Measurements from ENCODE around the gene NPR2.

Gene NPR2

GRCh38 chr9:35835766-35836165 is 44.4 kb downstream of the NPR2 start:
- no peak overlapping the region for H3K4me3 ChIP-seq (ENCODE audit: low read depth in 1 of 2, low read length in 2 of 2)
- H3K4me2 ChIP-seq (ENCODE audit: insufficient read depth, low read length): no peak overlapping the region
- H4K20me1 ChIP-seq (ENCODE audit: insufficient read depth, low read length): no peaks in the 10 kb centered on the region
- H3K27me3 ChIP-seq (ENCODE audit: insufficient read depth, low read length, poor library complexity): no peaks in the 10 kb centered on the region
- H3K4me1 ChIP-seq (ENCODE audit: insufficient read depth, low read length): peaks cover 7% of the 10 kb centered on the region
- H3K79me2 ChIP-seq (ENCODE audit: insufficient read depth, low read length): no peaks in the 10 kb centered on the region
- H3K36me3 ChIP-seq (ENCODE audit: insufficient read depth, low read length): no peaks in the 10 kb centered on the region
- no peak overlapping the region for H3K9ac ChIP-seq (ENCODE audit: low read depth, low read length)
- H2AFZ ChIP-seq (ENCODE audit: low read depth, low read length): no peak overlapping the region
- ATAC-seq (ENCODE audit: insufficient read depth, low read depth) (no peak), DNase-seq (no peak)
- H3K27ac ChIP-seq (ENCODE audit: low read length): no peak overlapping the region
- H3K9me3 ChIP-seq (ENCODE audit: insufficient read depth, low read length, severe bottlenecking): no peaks in the 10 kb centered on the region
- TF ChIP-seq EZH2 (IDR thresholded peaks at IDR 0.05; ENCODE audit: borderline replicate concordance, low read depth, low read length, severe bottlenecking): no peak
- TF ChIP-seq, protein P1, sequence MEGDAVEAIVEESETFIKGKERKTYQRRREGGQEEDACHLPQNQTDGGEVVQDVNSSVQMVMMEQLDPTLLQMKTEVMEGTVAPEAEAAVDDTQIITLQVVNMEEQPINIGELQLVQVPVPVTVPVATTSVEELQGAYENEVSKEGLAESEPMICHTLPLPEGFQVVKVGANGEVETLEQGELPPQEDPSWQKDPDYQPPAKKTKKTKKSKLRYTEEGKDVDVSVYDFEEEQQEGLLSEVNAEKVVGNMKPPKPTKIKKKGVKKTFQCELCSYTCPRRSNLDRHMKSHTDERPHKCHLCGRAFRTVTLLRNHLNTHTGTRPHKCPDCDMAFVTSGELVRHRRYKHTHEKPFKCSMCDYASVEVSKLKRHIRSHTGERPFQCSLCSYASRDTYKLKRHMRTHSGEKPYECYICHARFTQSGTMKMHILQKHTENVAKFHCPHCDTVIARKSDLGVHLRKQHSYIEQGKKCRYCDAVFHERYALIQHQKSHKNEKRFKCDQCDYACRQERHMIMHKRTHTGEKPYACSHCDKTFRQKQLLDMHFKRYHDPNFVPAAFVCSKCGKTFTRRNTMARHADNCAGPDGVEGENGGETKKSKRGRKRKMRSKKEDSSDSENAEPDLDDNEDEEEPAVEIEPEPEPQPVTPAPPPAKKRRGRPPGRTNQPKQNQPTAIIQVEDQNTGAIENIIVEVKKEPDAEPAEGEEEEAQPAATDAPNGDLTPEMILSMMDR (IDR thresholded peaks at IDR 0.05; ENCODE audit: borderline replicate concordance, extremely low read depth, low read length, poor library complexity, severe bottlenecking): no peak

- Histone ChIP-seq H4K20me1 (ENCODE audit: insufficient read depth, low read length) (no peaks in the 10 kb centered on the region), H3K4me1 (ENCODE audit: insufficient read depth, low read length) (peaks cover 4% of the 10 kb centered on the region; the same call in 1 of the 2 replicates), H3K79me2 (ENCODE audit: insufficient read depth, low read length) (no peaks in the 10 kb centered on the region), H3K9ac (ENCODE audit: low read depth, low read length) (no peak overlapping the region), H3K9me3 (ENCODE audit: insufficient read depth, low read length, severe bottlenecking) (no peaks in the 10 kb centered on the region), H3K27ac (ENCODE audit: low read length) (no peak overlapping the region), H2AFZ (ENCODE audit: low read depth, low read length) (no peak overlapping the region), H3K4me3 (ENCODE audit: low read depth in 1 of 2, low read length in 2 of 2) (no peak overlapping the region), H3K27me3 (ENCODE audit: insufficient read depth, low read length, poor library complexity) (no peaks in the 10 kb centered on the region), H3K4me2 (ENCODE audit: insufficient read depth, low read length) (no peak overlapping the region), H3K36me3 (ENCODE audit: insufficient read depth, low read length) (no peaks in the 10 kb centered on the region)
- DNase-seq (no peak), ATAC-seq (ENCODE audit: insufficient read depth, low read depth) (no peak)
- no peak for TF ChIP-seq EZH2 (IDR thresholded peaks at IDR 0.05; ENCODE audit: borderline replicate concordance, low read depth, low read length, severe bottlenecking)
- TF ChIP-seq, protein P1 (IDR thresholded peaks at IDR 0.05; ENCODE audit: borderline replicate concordance, extremely low read depth, low read length, poor library complexity, severe bottlenecking): no peak
Measured at GRCh38 chr9:35836595-35836994, 45.2 kb downstream of the NPR2 start.

DNA sequence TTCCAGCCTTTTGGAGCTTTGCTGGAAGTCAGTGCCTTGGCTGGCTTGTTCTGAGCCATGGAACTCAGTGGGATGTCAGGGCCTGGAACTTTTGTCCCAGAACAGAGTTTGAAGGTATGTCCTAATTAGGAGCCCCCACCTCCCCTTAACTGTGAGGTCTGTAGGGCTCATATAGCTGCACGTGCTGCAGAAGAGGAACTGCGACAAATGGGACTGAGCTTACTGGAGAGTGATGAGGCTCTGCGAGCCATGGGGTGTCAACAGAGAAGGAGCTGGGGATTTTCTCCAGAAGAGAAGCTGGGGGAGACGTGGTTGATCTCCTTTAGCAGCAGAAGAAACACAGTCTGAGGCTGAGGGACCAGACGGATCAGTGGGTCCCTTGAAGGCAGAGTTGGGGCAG is 48.5 kb downstream of the NPR2 start:
- no peaks in the 10 kb centered on the region for H3K36me3 ChIP-seq (ENCODE audit: insufficient read depth, low read length)
- no peak for ATAC-seq (ENCODE audit: insufficient read depth, low read depth)
- no peaks in the 10 kb centered on the region for H3K27me3 ChIP-seq (ENCODE audit: insufficient read depth, low read length, poor library complexity)
- TF ChIP-seq, protein P1 (IDR thresholded peaks at IDR 0.05; ENCODE audit: borderline replicate concordance, extremely low read depth, low read length, poor library complexity, severe bottlenecking): no peak
- TF ChIP-seq EZH2 (IDR thresholded peaks at IDR 0.05; ENCODE audit: borderline replicate concordance, low read depth, low read length, severe bottlenecking): no peak
- H2AFZ ChIP-seq (ENCODE audit: low read depth, low read length): no peak overlapping the region
- DNase-seq: no peak
- H3K4me3 ChIP-seq (ENCODE audit: low read depth in 1 of 2, low read length in 2 of 2): no peak overlapping the region
- no peaks in the 10 kb centered on the region for H4K20me1 ChIP-seq (ENCODE audit: insufficient read depth, low read length)
- no peaks in the 10 kb centered on the region for H3K4me1 ChIP-seq (ENCODE audit: insufficient read depth, low read length)
- H3K4me2 ChIP-seq (ENCODE audit: insufficient read depth, low read length): no peak overlapping the region
- H3K9ac ChIP-seq (ENCODE audit: low read depth, low read length): no peak overlapping the region
- H3K9me3 ChIP-seq (ENCODE audit: insufficient read depth, low read length, severe bottlenecking): no peaks in the 10 kb centered on the region
- no peaks in the 10 kb centered on the region for H3K79me2 ChIP-seq (ENCODE audit: insufficient read depth, low read length)
- H3K27ac ChIP-seq (ENCODE audit: low read length): no peak overlapping the region

Data from DND-41 (cell line).